Omental fat pad (tissue), 4 donors: ENCODE measurements around the gene FMN2. TPM values are rescaled to one million over a fixed set of nuclear protein-coding genes. Genes with fewer than 3 reads are reported as not detected.

Source experiments
- ATAC-seq: fragments of 150-250 bp; one replicate; pipeline ENCODE4 v1.9.1; 2016; ENCODE audit warnings: mild to moderate bottlenecking, moderate library complexity; ENCODE audit not compliant: low FRiP score
- DNase-seq: peaks from one replicate; pipeline ENCODE4 v3.0.0-alpha.2; 2019; ENCODE audit warnings: low spot score
- total RNA-seq, 4 donors: library from RNA; depleted of rRNA; stranded (reverse); fragments of >200 nt; gene quantifications; one replicate each; pipeline ENCODE4 v1.1.0, GENCODE V29; 2016
- TF ChIP-seq, protein P1 (sequence below), 3 donors: fragments of 450-650 bp; IDR thresholded peaks; one replicate each; pipeline ENCODE4 v1.5.1; 2016 to 2017; ENCODE audit warnings: antibody characterized with exemption in 3 of 3, mild to moderate bottlenecking in 3 of 3, moderate library complexity in 2 of 3

The FMN2 gene
- total RNA-seq, 4 donors from 2014 or later = 1.2 to 4.3 (median 2.8) TPM

DNA sequence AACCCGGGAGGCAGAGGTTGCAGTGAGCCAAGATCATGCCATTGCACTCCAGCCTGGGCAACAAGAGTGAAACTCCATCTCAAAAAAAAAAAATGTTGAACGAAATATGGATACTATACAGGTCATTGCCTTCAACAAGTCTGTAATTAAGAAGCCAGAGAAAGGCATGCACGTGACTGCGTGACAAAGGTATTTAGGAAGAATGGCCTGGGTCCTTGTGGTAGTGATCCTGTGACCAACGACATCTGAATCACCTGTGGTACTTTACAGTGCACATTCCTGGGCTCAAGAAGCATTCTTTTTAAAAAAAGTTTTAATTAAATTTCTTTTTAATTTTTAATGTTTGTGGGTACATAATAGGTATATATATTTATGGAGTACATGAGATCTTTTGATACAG lies 405.3 kb downstream of the FMN2 start:
- no peak for DNase-seq
- TF ChIP-seq, protein P1, sequence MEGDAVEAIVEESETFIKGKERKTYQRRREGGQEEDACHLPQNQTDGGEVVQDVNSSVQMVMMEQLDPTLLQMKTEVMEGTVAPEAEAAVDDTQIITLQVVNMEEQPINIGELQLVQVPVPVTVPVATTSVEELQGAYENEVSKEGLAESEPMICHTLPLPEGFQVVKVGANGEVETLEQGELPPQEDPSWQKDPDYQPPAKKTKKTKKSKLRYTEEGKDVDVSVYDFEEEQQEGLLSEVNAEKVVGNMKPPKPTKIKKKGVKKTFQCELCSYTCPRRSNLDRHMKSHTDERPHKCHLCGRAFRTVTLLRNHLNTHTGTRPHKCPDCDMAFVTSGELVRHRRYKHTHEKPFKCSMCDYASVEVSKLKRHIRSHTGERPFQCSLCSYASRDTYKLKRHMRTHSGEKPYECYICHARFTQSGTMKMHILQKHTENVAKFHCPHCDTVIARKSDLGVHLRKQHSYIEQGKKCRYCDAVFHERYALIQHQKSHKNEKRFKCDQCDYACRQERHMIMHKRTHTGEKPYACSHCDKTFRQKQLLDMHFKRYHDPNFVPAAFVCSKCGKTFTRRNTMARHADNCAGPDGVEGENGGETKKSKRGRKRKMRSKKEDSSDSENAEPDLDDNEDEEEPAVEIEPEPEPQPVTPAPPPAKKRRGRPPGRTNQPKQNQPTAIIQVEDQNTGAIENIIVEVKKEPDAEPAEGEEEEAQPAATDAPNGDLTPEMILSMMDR (IDR thresholded peaks at IDR 0.05) = no peak
- ATAC-seq = no peak

DNA sequence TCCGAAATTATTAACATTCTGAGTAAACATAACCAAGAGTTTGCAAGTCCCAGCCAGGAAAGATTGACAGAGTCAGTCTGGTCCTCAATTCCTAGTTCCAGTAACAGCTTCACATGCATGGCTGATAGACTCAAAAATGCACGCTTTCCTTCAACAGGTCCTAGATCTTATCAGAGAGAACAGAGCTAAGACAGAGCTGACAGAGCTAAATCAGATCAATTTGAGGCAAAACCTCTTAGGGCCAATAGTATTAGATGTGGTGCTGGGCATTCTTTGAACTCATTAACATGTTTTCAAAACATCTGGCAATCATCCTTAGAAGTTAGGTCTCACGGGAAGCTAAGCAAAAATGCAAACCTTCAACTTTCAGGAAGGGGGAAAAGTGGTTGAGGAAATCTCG lies 406.2 kb downstream of the FMN2 start:
- TF ChIP-seq, protein P1 (IDR thresholded peaks at IDR 0.05) = no peak
- no peak for DNase-seq
- no peak for ATAC-seq

DNA sequence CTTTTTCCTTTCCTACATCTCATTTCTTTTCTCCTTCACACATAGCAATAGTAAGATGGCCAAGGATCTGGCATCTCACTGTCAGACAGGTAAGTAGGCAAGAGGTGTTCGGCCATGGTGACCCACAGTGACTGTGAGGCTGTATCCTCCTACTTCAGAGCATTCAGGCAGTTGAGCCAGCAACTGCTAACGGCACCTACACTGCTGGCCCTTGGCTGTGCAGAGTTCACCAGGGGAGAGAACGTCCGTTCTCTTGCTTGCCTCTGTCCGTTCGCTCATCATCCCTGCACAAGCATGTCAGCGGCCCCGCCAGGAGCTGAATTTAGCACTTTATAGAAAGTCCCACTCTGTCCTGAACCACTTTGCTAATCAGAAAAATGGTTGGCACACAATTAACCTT lies 406.7 kb downstream of the FMN2 start:
- DNase-seq = no peak
- ATAC-seq = no peak
- TF ChIP-seq, protein P1 (IDR thresholded peaks at IDR 0.05) = no peak

DNA sequence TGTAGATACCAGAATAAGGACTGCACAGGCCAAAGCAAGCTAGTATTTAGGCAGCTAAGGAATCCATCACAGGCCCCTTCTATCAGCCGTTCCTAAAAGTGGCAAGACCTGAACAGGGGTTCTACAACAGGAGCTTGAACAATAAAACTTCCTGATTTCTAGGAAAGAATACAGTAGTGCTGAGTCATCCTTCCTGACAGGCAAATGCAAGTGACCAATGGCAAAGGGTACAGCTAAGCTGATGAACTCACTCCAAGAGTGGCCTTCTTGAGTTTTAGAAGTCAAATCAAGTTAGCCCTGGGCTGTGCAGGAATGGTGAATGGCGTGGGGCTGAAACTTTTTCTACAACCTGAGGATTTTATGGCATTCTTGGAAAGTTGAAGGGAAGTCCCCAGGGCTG lies 407.3 kb downstream of the FMN2 start:
- DNase-seq (no peak), ATAC-seq (no peak)
- TF ChIP-seq, protein P1 (IDR thresholded peaks at IDR 0.05) = no peak

DNA sequence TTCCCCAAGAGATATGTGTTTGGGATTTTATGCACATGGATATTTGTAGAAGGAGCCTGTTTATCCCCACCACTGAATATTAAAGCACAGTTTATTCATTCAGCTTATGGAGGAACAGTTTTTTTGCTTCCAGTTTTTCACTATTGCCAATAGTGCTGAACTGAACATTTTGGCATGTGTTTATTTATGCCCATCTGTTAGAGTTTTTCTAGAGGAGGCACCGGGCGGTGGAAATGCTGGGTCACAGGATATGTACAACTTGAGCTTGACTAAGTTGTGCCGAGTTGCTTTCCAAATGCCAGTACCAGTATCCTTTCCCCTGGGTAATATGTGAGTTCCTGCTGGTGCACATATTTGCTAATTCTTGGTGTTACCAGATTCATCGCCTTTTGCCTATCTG lies 409.0 kb downstream of the FMN2 start:
- ATAC-seq (no peak), DNase-seq (no peak)
- TF ChIP-seq, protein P1 (IDR thresholded peaks at IDR 0.05) = no peak

DNA sequence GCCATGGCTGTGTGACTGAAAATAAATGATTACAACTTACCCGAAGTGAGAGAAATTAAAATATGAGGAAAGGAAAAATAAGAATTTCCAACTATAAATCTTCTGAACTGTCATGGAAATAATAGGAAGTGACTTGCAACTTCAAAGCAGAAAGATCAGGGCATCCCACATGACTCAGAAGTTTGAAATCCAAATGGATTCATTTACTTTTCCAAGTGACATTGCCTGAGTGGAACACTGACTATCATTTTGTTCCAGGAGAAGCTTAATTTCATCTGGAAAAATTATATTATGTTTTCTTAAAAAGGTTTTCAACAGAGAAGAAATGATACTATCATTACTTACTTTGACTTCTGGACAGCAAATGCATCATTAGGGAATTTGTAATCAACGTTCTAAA lies 409.4 kb downstream of the FMN2 start:
- no peak for DNase-seq
- TF ChIP-seq, protein P1 (IDR thresholded peaks at IDR 0.05) = no peak
- ATAC-seq = no peak

DNA sequence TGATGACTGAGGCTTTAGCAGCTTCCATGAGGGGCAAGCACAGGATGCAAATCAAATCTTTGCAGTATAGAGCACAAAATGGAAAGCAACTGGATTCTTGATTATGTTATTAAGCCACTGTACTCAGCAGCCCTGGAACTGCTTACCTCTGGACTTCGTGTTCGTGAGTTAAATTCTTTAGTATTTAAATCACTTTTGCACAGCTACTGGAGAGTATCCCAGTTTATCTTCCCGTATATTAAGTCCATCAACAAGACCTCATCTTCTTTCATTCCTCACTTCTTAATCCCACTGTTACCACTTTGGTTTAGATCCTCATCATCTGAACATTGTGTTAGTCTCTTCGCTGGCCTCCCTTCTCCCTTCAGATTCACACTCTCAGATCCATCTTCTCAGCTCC lies 411.4 kb downstream of the FMN2 start:
- ATAC-seq (no peak), DNase-seq (no peak)
- TF ChIP-seq, protein P1 (IDR thresholded peaks at IDR 0.05) = no peak
